SU-DHL-6 (cell line): ENCODE data around the gene TP63.

Source experiments
- H2AFZ ChIP-seq: fragments of 200-600 bp; sonication (generic); 2 replicates; pipeline ENCODE4 v1.6.1; 2014; ENCODE audit warnings: low read depth, mild to moderate bottlenecking, moderate library complexity, mixed read lengths, antibody characterized with exemption, low read length; ENCODE audit not compliant: severe bottlenecking
- H3F3A ChIP-seq: fragments of 200-600 bp; shearing (Covaris generic); 2 replicates; pipeline ENCODE4 v1.6.0; 2016; ENCODE audit warnings: antibody characterized with exemption, mild to moderate bottlenecking; ENCODE audit not compliant: insufficient read depth
- H3K27ac ChIP-seq: fragments of 200-600 bp; sonication (generic); 2 replicates; pipeline ENCODE4 v1.5.1; 2016; ENCODE audit warnings: low read depth, mild to moderate bottlenecking, low read length, moderate library complexity, mixed read lengths
- H3K27me3 ChIP-seq: fragments of 200-600 bp; sonication (generic), shearing (Covaris generic); 2 replicates; pipeline ENCODE4 v1.6.0; 2014; ENCODE audit warnings: mild to moderate bottlenecking, low read length
- H3K36me3 ChIP-seq: fragments of 200-600 bp; sonication (generic); 2 replicates; pipeline ENCODE4 v1.6.1; 2014; ENCODE audit warnings: mild to moderate bottlenecking, low read length, mixed read lengths
- H3K4me2 ChIP-seq: fragments of 300-600, 200-600 bp; shearing (Covaris generic), sonication (generic); 2 replicates; pipeline ENCODE4 v1.6.0; 2014; ENCODE audit warnings: low read length, low read depth, mild to moderate bottlenecking; ENCODE audit not compliant: poor library complexity, severe bottlenecking
- H3K4me3 ChIP-seq: fragments of 200-600 bp; sonication (generic); 2 replicates; pipeline ENCODE4 v1.5.1; 2014; ENCODE audit warnings: antibody characterized with exemption, low read length, mild to moderate bottlenecking, mixed read lengths; ENCODE audit not compliant: insufficient read depth, poor library complexity, severe bottlenecking
- H3K79me2 ChIP-seq: fragments of 200-600 bp; sonication (generic); 2 replicates; pipeline ENCODE4 v1.6.1; 2014; ENCODE audit warnings: mild to moderate bottlenecking, low read length, moderate library complexity; ENCODE audit not compliant: insufficient read depth
- H3K9ac ChIP-seq: fragments of 200-600 bp; sonication (generic); 2 replicates; pipeline ENCODE4 v1.7.0; 2014; ENCODE audit warnings: mild to moderate bottlenecking, low read length
- H3K9me2 ChIP-seq: fragments of 200-600 bp; sonication (generic); replicated peaks from 2 replicates; pipeline ENCODE4 v1.6.1; 2014; ENCODE audit warnings: low read length; ENCODE audit not compliant: insufficient read depth
- H3K9me3 ChIP-seq: fragments of 200-600 bp; sonication (generic); 2 replicates; pipeline ENCODE4 v1.6.1; 2014; ENCODE audit warnings: low read length, mixed read lengths; ENCODE audit not compliant: insufficient read depth
- H4K20me1 ChIP-seq: fragments of 200-600 bp; sonication (generic); 2 replicates; pipeline ENCODE4 v1.6.1; 2014; ENCODE audit warnings: low read depth, mild to moderate bottlenecking, antibody characterized with exemption, low read length, moderate library complexity, mixed read lengths
- EZH2phosphoT487 ChIP-seq: fragments of 200-600 bp; sonication (generic), shearing (Covaris generic); conservative IDR thresholded peaks from 2 replicates; pipeline ENCODE4 v1.6.1; 2018; ENCODE audit warnings: mild to moderate bottlenecking, antibody characterized with exemption, low read length, moderate library complexity, mixed read lengths
- TF ChIP-seq, protein P1 (sequence below): fragments of 200-600 bp; sonication (generic); IDR thresholded peaks from one replicate; pipeline ENCODE4 v1.5.1; 2017; ENCODE audit warnings: antibody characterized with exemption, mild to moderate bottlenecking, low read length, moderate library complexity; ENCODE audit not compliant: insufficient read depth, poor library complexity, severe bottlenecking

TP63 gene

DNA sequence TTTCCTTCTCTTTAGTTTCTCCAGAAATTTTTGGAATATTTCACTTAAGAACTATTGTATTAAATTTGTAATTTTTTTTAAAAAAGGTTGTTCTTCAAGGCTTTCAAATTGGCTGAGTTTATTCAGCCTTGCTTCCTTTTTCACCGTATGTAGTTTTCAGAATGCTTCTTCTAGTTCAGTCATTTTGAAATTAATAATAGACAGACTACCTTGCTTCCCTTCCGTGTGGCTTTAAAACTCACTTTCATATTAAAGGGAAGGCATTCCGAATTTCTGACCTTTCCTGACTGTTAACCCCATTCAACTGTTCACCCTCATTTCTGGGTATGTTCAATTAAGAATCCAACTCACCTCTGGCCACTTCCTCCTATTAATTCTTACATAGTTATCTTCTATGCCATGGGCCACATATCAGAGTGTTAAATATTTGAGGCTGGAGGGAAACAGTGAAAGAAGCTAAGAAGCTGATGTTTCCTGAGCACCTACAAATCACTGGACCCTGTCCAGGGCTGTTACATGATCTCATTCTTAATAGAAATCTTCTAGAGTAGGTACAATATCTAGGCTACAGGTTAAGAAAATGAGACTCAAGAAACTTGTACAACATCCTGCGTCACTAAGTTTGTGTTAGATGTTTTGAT, 252.0 kb downstream of the TP63 start:
- Histone ChIP-seq H3K27ac (no peak overlapping the region), H3K36me3 (no peaks in the 10 kb centered on the region)

DNA sequence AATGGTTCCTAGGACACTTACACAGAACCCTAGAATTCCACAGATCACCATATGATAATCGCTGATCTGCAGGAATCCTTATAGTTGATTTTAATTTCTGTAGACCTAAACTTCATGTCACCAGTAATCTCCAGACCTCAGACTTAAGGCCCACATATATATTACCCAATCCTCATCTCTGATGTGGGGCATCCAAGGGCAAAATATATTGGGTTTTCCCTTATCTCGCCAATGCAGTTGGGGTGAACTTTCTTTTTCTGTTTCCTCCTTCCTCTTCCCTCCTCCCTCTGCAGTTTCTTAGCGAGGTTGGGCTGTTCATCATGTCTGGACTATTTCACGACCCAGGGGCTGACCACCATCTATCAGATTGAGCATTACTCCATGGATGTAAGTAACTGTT, 259.3 kb downstream of the TP63 start:
- Histone ChIP-seq H3K9me3 (no peaks in the 10 kb centered on the region), H3K4me3 (no peak overlapping the region), H3K27ac (no peak overlapping the region), H3K4me2 (no peak overlapping the region), H2AFZ (no peak overlapping the region), H3K9ac (no peak overlapping the region), H3K9me2 (no peaks in the 10 kb centered on the region), H3K79me2 (no peaks in the 10 kb centered on the region), H3K36me3 (no peaks in the 10 kb centered on the region), H3F3A (no peaks in the 10 kb centered on the region), H3K27me3 (no peaks in the 10 kb centered on the region), H4K20me1 (no peaks in the 10 kb centered on the region)
- TF ChIP-seq, protein P1, sequence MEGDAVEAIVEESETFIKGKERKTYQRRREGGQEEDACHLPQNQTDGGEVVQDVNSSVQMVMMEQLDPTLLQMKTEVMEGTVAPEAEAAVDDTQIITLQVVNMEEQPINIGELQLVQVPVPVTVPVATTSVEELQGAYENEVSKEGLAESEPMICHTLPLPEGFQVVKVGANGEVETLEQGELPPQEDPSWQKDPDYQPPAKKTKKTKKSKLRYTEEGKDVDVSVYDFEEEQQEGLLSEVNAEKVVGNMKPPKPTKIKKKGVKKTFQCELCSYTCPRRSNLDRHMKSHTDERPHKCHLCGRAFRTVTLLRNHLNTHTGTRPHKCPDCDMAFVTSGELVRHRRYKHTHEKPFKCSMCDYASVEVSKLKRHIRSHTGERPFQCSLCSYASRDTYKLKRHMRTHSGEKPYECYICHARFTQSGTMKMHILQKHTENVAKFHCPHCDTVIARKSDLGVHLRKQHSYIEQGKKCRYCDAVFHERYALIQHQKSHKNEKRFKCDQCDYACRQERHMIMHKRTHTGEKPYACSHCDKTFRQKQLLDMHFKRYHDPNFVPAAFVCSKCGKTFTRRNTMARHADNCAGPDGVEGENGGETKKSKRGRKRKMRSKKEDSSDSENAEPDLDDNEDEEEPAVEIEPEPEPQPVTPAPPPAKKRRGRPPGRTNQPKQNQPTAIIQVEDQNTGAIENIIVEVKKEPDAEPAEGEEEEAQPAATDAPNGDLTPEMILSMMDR = no peak

More for the DNA sequence above, 252.0 kb downstream of the TP63 start:
- no peaks in the 10 kb centered on the region for H3K79me2 ChIP-seq
- no peaks in the 10 kb centered on the region for H3F3A ChIP-seq
- H3K9me3 ChIP-seq = no peaks in the 10 kb centered on the region
- no peaks in the 10 kb centered on the region for H4K20me1 ChIP-seq
- H3K4me2 ChIP-seq = no peak overlapping the region
- H3K4me3 ChIP-seq = no peak overlapping the region
- TF ChIP-seq, protein P1 = no peak
- no peak for TF ChIP-seq EZH2phosphoT487
- H3K9me2 ChIP-seq = no peaks in the 10 kb centered on the region
- H3K9ac ChIP-seq = no peak overlapping the region
- no peak overlapping the region for H2AFZ ChIP-seq
- H3K27me3 ChIP-seq = no peaks in the 10 kb centered on the region

DNA sequence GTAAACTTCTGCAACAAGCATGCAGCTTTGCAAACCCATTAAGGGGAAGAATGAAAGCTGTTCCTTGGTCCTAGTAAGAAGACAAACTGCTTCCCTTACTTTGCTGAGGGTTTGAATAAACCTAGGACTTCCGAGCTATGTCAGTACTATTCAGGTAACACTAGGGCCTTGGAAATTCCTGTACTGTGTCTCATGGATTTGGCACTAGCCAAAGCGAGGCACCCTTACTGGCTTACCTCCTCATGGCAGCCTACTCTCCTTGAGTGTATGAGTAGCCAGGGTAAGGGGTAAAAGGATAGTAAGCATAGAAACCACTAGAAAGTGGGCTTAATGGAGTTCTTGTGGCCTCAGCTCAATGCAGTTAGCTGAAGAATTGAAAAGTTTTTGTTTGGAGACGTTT, 265.3 kb downstream of the TP63 start:
- no peak overlapping the region for H3K4me2 ChIP-seq
- H4K20me1 ChIP-seq = no peaks in the 10 kb centered on the region
- no peak overlapping the region for H3K9ac ChIP-seq
- no peak overlapping the region for H2AFZ ChIP-seq
- no peaks in the 10 kb centered on the region for H3K9me2 ChIP-seq
- no peaks in the 10 kb centered on the region for H3K36me3 ChIP-seq
- no peaks in the 10 kb centered on the region for H3K9me3 ChIP-seq
- H3K4me3 ChIP-seq = no peak overlapping the region
- no peaks in the 10 kb centered on the region for H3F3A ChIP-seq
- H3K27ac ChIP-seq = no peak overlapping the region
- TF ChIP-seq, protein P1 = no peak
- no peak for TF ChIP-seq EZH2phosphoT487
- no peaks in the 10 kb centered on the region for H3K27me3 ChIP-seq
- no peaks in the 10 kb centered on the region for H3K79me2 ChIP-seq
